Heart left ventricle (tissue), 16 donors: Measurements from ENCODE around the gene HSPA13. TPM values are rescaled to one million over a fixed set of nuclear protein-coding genes. Genes with fewer than 3 reads are reported as not detected.

ENCODE experiments used
- ATAC-seq, 4 donors: fragments of 200-7000 bp; cut with Tn5 transposase; one replicate each; pipeline ENCODE4 v1.9.1; 2020 to 2022; ENCODE audit warnings: moderate library complexity in 4 of 4, mild to moderate bottlenecking in 3 of 4, moderate number of reproducible peaks in 1 of 4
- DNase-seq, 5 donors: peaks; one replicate each; pipeline ENCODE4 v3.0.0-alpha.2; 2020
- H3K27ac ChIP-seq, 12 donors: fragments of 200-600 bp; sonication (generic) in 4 of 12; one replicate each; pipeline versions ENCODE4 v1.5.0 to v1.8.0; 2016 to 2022; ENCODE audit warnings: mild to moderate bottlenecking in 2 of 12
- H3K27me3 ChIP-seq, 9 donors: fragments of 200-600 bp; sonication (generic) in 2 of 9; one replicate each; pipeline versions ENCODE4 v1.5.1 to v1.8.0; 2016 to 2022; ENCODE audit warnings: mild to moderate bottlenecking in 3 of 9
- H3K36me3 ChIP-seq, 9 donors: fragments of 200-600 bp; sonication (generic) in 2 of 9; one replicate each; pipeline versions ENCODE4 v1.5.0 to v1.8.0; 2018 to 2022; ENCODE audit warnings: mild to moderate bottlenecking in 2 of 9
- H3K4me1 ChIP-seq, 12 donors: fragments of 200-600 bp; sonication (generic) in 4 of 12; one replicate each; pipeline versions ENCODE4 v1.5.0 to v1.8.0; 2016 to 2022; ENCODE audit warnings: mild to moderate bottlenecking in 3 of 12
- H3K4me3 ChIP-seq, 12 donors: fragments of 200-600 bp; sonication (generic) in 4 of 12; one replicate each; pipeline versions ENCODE4 v1.5.0 to v1.8.0; 2017 to 2022; ENCODE audit warnings: mild to moderate bottlenecking in 9 of 12, moderate library complexity in 4 of 12
- H3K9me3 ChIP-seq, 12 donors: fragments of 200-600 bp; sonication (generic) in 4 of 12; one replicate each; pipeline versions ENCODE4 v1.5.0 to v1.8.0; 2016 to 2022; ENCODE audit warnings: mild to moderate bottlenecking in 1 of 12
- CTCF ChIP-seq, 12 donors: fragments of 200-600 bp; sonication (generic) in 4 of 12; IDR thresholded peaks; one replicate each; pipeline versions ENCODE4 v1.5.0 to v1.8.0; 2018 to 2022; ENCODE audit warnings: antibody characterized with exemption in 12 of 12, mild to moderate bottlenecking in 5 of 12
- POLR2A ChIP-seq, 2 donors: fragments of 450-650 bp; IDR thresholded peaks; one replicate each; pipeline ENCODE4 v1.6.1; 2017; ENCODE audit warnings: antibody characterized with exemption in 2 of 2, mild to moderate bottlenecking in 2 of 2, moderate library complexity in 2 of 2
- WGBS, 4 donors: extraction: QIAGEN DNeasy Blood & Tissue Kit in 2 of 4; methylation state at CpG; one replicate each; pipeline versions ENCODE4 v1.1.5 to v1.1.7; 2013 to 2018; 5-methylcytosine and 5-hydroxymethylcytosine counted together
- intact Hi-C, 10 donors: fragments of 100-400 bp; cut with DNase I; formaldehyde crosslinking; loops; one replicate each; pipeline versions ENCODE4 v1.11.1 to v1.14.2; 2022
- long read RNA-seq, 3 donors: library from polyadenylated mRNA; unstranded; transcript quantifications; one replicate each; pipeline ENCODE4 v2.0.0, GENCODE V29; 2020 to 2021
- polyA plus RNA-seq, 2 donors: library from polyadenylated mRNA; stranded (reverse); fragments of 200-250 nt; gene quantifications; one replicate each; pipeline ENCODE4 v1.2.3, GENCODE V29; 2013
- total RNA-seq, 9 donors: library from RNA; depleted of rRNA in 2 of 9; stranded (reverse); fragments of >200 nt in 2 of 9; fragmentation: NEBNext Ultra II Directional in 3 of 9; extraction: Animal tissue kit (Norgen Biotek cat#: 25700) in 3 of 9; gene quantifications; one replicate each; pipeline versions ENCODE4 v1.1.0 to v1.2.4, GENCODE V29; 2016 to 2023
- donor health status: ischemic (EF 13 %, LVEDD 7.1; RV severe dilation, severe dysfunction).
- donor health status: healthy with polysubstance abuse.
- donor health status: DM: no; HTN: yes; CAD: no.
- donor health status: DM: no; HTN: no; CAD: no.
- donor health status: ischemic (EF 25% LVEDD 6.9; RV normal size, moderate dysfunction).
- donor health status: ischemic (EF 25% LVEDD 5.7; RV mildly dilated, moderate dysfunction).
- donor health status: healthy.
- donor health status: DM: yes; HTN: yes; CAD: no.
- donor health status: ischemic (EF 35%, LVEDD 5.7; RV mildly dilated, moderate dysfunction).
- donor health status: nonischemic (EF 11% LVEDD 7.7; RV severe dilation, severe dysfunction).
- donor health status: DM: yes; HTN: yes; CAD: no.
- donor health status: PGD.
- donor health status: ischemic (EF 29% LVEDD 5.4; RV normal size, mild dysfunction).
- donor health status: nonischemic (EF 23%, LVEDD 6.1; RV moderate dilation, normal function).

The HSPA13 gene
- total RNA-seq (10 to 100 TPM; 10.2 to 23.7 (median 16.0) TPM), polyA plus RNA-seq (10 to 100 TPM in 1 of 2 donors, 1 to 10 TPM in 1; 3.0 to 23.8 TPM)
- long read RNA-seq, donor 1, transcript HSPA13-201 (5 exons, 3,986 nt): major isoform, 16 of 17 reads
- long read RNA-seq, donor 1, partial matches to known transcripts: 0 of 17 reads
- long read RNA-seq, donor 1, other reads (novel, unspliced or antisense): 1 of 17 reads
- long read RNA-seq, donor 2, transcript HSPA13-201 (5 exons, 3,986 nt): major isoform, 58 of 64 reads
- long read RNA-seq, donor 2, partial matches to known transcripts: 1 of 64 reads
- long read RNA-seq, donor 2, other reads (novel, unspliced or antisense): 5 of 64 reads
- long read RNA-seq, donor 3, transcript HSPA13-201 (5 exons, 3,986 nt): major isoform, 24 of 25 reads
- long read RNA-seq, donor 3, partial matches to known transcripts: 1 of 25 reads
- long read RNA-seq, donor 3, other reads (novel, unspliced or antisense): 0 of 25 reads

DNA sequence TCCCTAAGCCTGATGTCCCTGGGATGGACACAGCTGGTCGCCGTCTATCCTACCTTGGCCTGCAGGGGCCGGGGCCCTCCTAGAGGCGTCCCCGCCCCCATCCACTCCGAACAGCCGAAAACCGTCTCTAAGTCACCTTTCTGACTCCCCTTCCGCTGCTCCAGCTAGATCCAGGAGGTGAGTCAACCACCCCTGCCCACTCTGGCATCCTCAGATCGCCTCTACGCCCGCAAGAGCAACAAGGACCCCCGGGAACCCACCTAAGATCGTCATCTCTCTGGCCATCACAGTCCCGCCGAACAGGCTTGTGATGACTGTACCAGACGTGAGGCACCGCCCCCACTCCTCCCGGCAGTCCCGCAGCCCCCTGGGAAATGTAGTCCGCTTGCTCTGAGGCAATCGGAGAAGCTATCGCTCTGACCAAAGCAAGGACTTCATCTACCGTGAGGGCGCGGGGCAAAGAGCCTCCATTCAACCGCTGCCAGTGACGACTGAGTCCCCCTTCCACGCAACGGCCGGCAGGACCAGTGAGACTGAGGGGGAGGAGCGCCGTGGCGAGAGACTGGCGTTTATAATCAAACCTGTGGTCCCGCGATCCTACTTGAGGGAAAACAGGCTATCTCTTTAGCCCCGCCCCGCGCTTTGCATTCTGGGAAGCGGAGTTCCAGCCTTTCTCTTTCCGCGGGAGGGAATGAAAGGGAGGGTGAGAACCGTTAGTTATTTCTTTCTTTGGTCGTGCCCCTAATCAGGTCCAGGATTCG lies at the start of gene HSPA13:
TSS of gene HSPA13 (minus strand) at position 312 of the 761 bp plus-strand sequence. CDS start at position 285, 27 bp downstream.
- 0 to 1% (median 1%) methylated on average over 27 to 46 of the region's 46 CpGs for WGBS, 4 donors
- TF ChIP-seq POLR2A (IDR thresholded peaks at IDR 0.05) (peak in 1 of 2 donors; percentile 50), CTCF (IDR thresholded peaks at IDR 0.05) (no peak)
- peak within 1 kb of the TSS; percentile 55 to 93 (median 81) for H3K4me3 ChIP-seq
- H3K36me3 ChIP-seq: peaks cover 0 to 16% (median 7%) of the 10 kb centered on the region in 9 donors
- H3K4me1 ChIP-seq: peaks cover 0 to 41% (median 19%) of the 10 kb centered on the region in 12 donors
- no peaks in the 10 kb centered on the region for H3K27me3 ChIP-seq
- DNase-seq (peak; percentile 99 to 100 (median 100)), ATAC-seq (peak; percentile 99 to 100 (median 100))
- H3K27ac ChIP-seq: peak within 1 kb of the TSS; percentile 68 to 96 (median 90)
- intact Hi-C loops: loop anchor here in 4 of 10 donors (5.0 to 10.0 kb wide), 4 partner anchors 679 to 1352 kb away; partner anchors contain the start of gene NRIP1 (in 3 of the 4)
- H3K9me3 ChIP-seq: no peaks in the 10 kb centered on the region

- no peak overlapping the region for H3K27ac ChIP-seq
- H3K27me3 ChIP-seq: no peaks in the 10 kb centered on the region
- peaks cover 0 to 44% (median 29%) of the 10 kb centered on the region in 12 donors for H3K9me3 ChIP-seq
- no peaks in the 10 kb centered on the region for H3K4me1 ChIP-seq
- intact Hi-C loops: loop anchor here in 1 of 10 donors (10.0 kb wide), 1 partner anchor 1166 kb away; no protein-coding TSS in a partner anchor
- ATAC-seq (no peak), DNase-seq (no peak)
- TF ChIP-seq POLR2A (IDR thresholded peaks at IDR 0.05) (no peak), CTCF (IDR thresholded peaks at IDR 0.05) (no peak)
- H3K4me3 ChIP-seq: no peak overlapping the region
- no peaks in the 10 kb centered on the region for H3K36me3 ChIP-seq
- 73 to 87% (median 80%) methylated on average over 2 of the region's 2 CpGs for WGBS, 4 donors
Measured at GRCh38 chr21:14418920-14419319, 36.0 kb upstream of the HSPA13 start.

DNA sequence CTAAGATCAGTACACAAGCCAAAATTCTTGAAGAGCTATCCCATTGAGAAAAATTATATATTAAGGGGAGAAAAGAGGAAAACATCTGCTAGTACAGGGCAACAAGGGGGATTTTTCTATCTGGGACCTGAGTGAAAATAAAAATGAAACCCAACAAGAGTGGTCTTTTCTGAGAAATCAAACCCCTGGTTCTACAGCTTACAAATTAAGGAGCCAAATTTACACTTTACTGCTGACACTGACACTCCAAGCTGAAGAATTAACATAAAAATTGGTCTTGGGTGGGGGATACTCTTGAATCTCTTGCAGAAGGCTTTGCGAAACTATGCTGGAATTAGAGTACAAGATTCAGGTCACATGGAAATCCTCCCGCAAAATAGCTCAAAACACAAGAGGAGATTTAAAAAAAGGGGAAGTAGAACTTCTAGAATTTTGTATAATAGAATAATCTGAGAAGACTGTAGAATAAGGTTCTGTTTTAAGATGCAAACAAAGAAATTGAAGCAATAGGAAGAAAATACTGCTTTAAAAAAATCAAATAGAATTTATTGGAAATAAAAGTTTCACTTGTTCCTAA lies 32.1 kb upstream of the HSPA13 start:
- H3K4me3 ChIP-seq: no peak overlapping the region
- H3K27ac ChIP-seq: no peak overlapping the region
- H3K4me1 ChIP-seq: no peaks in the 10 kb centered on the region
- H3K27me3 ChIP-seq: no peaks in the 10 kb centered on the region
- TF ChIP-seq POLR2A (IDR thresholded peaks at IDR 0.05) (no peak), CTCF (IDR thresholded peaks at IDR 0.05) (no peak)
- 68 to 91% (median 83%) methylated on average over 2 of the region's 2 CpGs for WGBS, 4 donors
- ATAC-seq: no peak
- H3K9me3 ChIP-seq: peaks cover 0 to 36% (median 24%) of the 10 kb centered on the region in 12 donors
- no peaks in the 10 kb centered on the region for H3K36me3 ChIP-seq
- DNase-seq: no peak
- intact Hi-C loops: loop anchor here in 1 of 10 donors (10.0 kb wide), 1 partner anchor 1170 kb away; no protein-coding TSS in a partner anchor
